ENCODE data around the gene SNX1. TPM values are rescaled to one million over a fixed set of nuclear protein-coding genes. Genes with fewer than 3 reads are reported as not detected.
"Not testable (repeated sequence)": the region's sequence is repeated elsewhere in the genome, so short reads cannot be mapped to it uniquely, and the experiment has no call there.

The SNX1 gene, protein sequence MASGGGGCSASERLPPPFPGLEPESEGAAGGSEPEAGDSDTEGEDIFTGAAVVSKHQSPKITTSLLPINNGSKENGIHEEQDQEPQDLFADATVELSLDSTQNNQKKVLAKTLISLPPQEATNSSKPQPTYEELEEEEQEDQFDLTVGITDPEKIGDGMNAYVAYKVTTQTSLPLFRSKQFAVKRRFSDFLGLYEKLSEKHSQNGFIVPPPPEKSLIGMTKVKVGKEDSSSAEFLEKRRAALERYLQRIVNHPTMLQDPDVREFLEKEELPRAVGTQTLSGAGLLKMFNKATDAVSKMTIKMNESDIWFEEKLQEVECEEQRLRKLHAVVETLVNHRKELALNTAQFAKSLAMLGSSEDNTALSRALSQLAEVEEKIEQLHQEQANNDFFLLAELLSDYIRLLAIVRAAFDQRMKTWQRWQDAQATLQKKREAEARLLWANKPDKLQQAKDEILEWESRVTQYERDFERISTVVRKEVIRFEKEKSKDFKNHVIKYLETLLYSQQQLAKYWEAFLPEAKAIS
- 100 to 1,000 TPM in 3 of 4 donors, 10 to 100 TPM in 1; 99.2 to 149 (median 105) TPM for total RNA-seq
- 54.1 TPM for polyA plus RNA-seq
- long read RNA-seq, donor 1, transcript SNX1-208 (15 exons, 1,971 nt): major isoform, 228 of 272 reads
- long read RNA-seq, donor 1, partial matches to known transcripts: 8 of 272 reads
- long read RNA-seq, donor 1, other reads (novel, unspliced or antisense): 32 of 272 reads
- long read RNA-seq, donor 2, transcript SNX1-208 (15 exons, 1,971 nt): major isoform, 62 of 70 reads
- long read RNA-seq, donor 2, partial matches to known transcripts: 2 of 70 reads
- long read RNA-seq, donor 2, other reads (novel, unspliced or antisense): 5 of 70 reads
- long read RNA-seq, donor 3, transcript SNX1-213 (13 exons, 1,374 nt): minor isoform, 14 of 654 reads
- long read RNA-seq, donor 3, transcript SNX1-208 (15 exons, 1,971 nt): major isoform, 566 of 654 reads
- long read RNA-seq, donor 3, partial matches to known transcripts: 22 of 654 reads
- long read RNA-seq, donor 3, other reads (novel, unspliced or antisense): 51 of 654 reads
- long read RNA-seq, donor 4, transcript SNX1-208 (15 exons, 1,971 nt): major isoform, 68 of 84 reads
- long read RNA-seq, donor 4, partial matches to known transcripts: 6 of 84 reads
- long read RNA-seq, donor 4, other reads (novel, unspliced or antisense): 8 of 84 reads

GRCh38 chr15:64095795-64096667, at the start of gene SNX1:
TSS of gene SNX1 (plus strand) at chr15:64095982. CDS start at chr15:64096014, 32 bp downstream.
- under 1% methylated on average over 70 of the region's 70 CpGs for WGBS
- H3K4me3 ChIP-seq (ENCODE audit: low read length): peak within 1 kb of the TSS; percentile 96
- H3K27ac ChIP-seq (ENCODE audit: low read length): peak within 1 kb of the TSS; percentile 81
- H3K9me3 ChIP-seq (ENCODE audit: control insufficient read depth, low read length): no peaks in the 10 kb centered on the region
- ATAC-seq: peak; percentile 87 to 90
- H3K4me1 ChIP-seq (ENCODE audit: control insufficient read depth, insufficient read depth, low read length): peaks cover 9% of the 10 kb centered on the region
- DNase-seq: peak; percentile 93 to 98 (median 97)
- no peaks in the 10 kb centered on the region for H3K27me3 ChIP-seq (ENCODE audit: control insufficient read depth, insufficient read depth)
- intact Hi-C loops (cut with DNase I): loop anchor here in 1 of 4 donors (5.0 kb wide), 1 partner anchor 56 kb away; the partner anchor contains the start of gene SNX22

DNA sequence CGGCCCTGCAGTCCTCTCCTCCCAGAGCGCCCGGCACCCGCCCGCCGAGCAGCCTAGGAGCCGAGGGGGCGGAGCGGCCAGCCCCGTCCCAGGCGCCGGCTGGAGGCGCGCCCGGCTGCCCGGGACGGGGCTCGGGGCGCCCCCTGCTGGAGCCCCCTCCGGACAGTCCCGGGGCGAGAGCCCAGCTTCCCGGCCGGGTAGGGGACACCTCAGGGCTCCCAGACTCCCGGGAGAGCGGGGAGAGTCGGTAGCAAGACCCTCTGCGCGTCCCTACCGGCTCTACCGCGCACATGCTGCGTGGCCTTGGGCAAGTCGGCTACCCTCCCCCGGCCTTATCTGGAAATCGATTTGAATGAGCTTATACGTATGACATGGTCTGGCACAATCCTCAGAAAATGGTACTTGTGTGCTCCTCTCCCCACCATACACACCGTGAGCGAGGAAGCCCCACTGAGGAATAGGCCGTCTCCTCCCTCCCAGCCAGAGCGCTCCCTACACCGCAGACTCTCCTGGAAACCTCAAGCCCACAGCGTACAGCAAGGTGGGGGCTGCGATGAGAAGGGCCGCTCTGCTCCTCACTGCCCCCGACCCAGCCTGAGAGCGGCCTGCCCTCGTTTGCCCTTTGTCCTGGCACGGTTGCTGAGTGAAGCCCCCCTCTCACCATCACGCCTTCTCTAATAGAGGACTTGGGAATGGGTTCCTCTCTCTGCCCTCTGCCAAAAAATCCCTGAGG, 49.2 kb upstream of the SNX1 start, which contains the start of gene DAPK2:
Gene DAPK2, minus strand, starts transcription at position 65 of the 733 bp plus-strand sequence. CDS start 6,224 bp downstream, outside the sequence.
- ATAC-seq (peak; percentile 83 to 89), DNase-seq (peak; percentile 79 to 94 (median 91))
- no peaks in the 10 kb centered on the region for H3K27me3 ChIP-seq (ENCODE audit: control insufficient read depth, insufficient read depth)
- H3K4me3 ChIP-seq (ENCODE audit: low read length): peak within 1 kb of the TSS; percentile 88
- H3K9me3 ChIP-seq (ENCODE audit: control insufficient read depth, low read length): no peaks in the 10 kb centered on the region
- H3K27ac ChIP-seq (ENCODE audit: low read length): peak within 1 kb of the TSS; percentile 57
- H3K4me1 ChIP-seq (ENCODE audit: control insufficient read depth, insufficient read depth, low read length): peaks cover 11% of the 10 kb centered on the region
- WGBS: 7% methylated on average over 49 of the region's 50 CpGs
- intact Hi-C loops (cut with DNase I): loop anchor here in 2 of 4 donors (5.0 to 10.0 kb wide), 4 partner anchors 62 to 294 kb away; no protein-coding TSS in a partner anchor

DNA sequence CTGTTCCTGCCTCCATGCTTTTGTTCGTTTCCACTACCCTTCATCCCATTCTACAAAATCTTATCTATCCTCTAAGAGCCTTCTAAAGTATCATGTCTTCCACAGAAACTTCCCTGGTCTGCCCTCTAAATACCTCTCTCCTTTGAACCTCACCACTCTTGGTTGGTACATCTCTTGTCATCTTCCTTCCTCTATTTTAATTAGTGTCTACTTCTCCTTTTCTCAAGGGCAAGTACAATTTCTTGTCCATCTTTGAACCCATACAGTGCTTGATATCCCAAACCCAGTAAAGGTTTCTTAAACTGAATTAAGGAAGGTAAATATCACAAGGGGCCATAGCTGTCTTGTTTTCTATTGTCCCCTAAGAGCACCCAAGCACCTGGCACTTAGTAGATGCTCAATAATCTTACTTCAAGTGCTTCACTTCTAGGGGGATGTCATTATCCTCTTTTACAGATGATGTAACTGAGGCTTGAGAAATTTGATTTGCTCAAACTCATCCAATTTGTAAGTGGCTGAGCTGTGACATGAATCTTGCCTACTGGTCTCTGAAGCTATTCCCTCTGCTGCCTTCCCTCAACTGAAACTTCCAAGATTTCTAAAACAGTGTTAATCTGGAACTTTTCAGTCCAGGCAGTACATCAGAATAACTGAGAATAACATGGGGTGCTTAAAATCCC, 46.9 kb upstream of the SNX1 start:
- 83% methylated on average over 1 of the region's 1 CpG for WGBS
- H3K27me3 ChIP-seq (ENCODE audit: control insufficient read depth, insufficient read depth): no peaks in the 10 kb centered on the region
- no peak overlapping the region for H3K4me3 ChIP-seq (ENCODE audit: low read length)
- ATAC-seq: no peak
- H3K4me1 ChIP-seq (ENCODE audit: control insufficient read depth, insufficient read depth, low read length): peaks cover 4% of the 10 kb centered on the region
- no peaks in the 10 kb centered on the region for H3K9me3 ChIP-seq (ENCODE audit: control insufficient read depth, low read length)
- H3K27ac ChIP-seq (ENCODE audit: low read length): no peak overlapping the region
- intact Hi-C loops (cut with DNase I): loop anchor here in 2 of 4 donors (5.0 to 10.0 kb wide), 4 partner anchors 64 to 297 kb away; no protein-coding TSS in a partner anchor
- DNase-seq: no peak

DNA sequence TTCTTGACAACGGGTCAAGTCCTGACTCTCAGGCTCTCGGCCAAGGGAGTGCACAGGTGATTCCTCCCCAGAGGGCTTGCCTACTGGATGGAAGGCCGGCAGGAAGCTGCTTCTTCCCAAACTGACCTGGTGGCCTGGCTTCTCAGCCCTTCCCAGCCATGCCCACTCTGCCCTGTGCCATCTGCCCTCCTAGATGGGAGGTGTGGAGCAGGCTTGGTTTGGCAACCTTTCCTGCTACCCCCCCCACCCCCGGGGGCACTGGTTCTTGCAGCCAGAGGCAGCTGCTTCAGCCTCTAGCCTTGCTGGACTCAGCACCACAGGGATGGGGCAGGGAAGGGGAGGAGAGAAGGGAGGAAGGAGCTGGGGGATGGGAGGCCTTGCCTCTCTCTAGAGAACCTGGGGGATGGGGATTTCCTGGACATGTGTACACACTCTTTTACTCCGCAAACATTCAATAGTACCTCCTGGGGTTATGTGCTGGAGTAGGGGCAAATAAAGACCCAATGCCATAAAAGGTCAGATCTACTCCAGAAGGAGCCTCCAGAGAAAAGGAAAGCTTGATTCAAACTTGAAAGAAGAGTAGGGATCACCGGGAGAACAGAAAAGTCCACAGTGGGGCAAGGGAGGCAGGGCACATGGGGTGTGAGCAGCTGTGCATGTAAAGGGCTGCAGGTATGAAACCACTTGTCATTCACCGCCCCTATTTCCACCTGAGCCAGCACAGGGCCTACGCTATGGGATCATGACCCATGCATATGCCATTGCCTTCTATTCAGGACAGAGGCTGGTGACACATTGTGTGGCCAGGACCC, 45.3 kb upstream of the SNX1 start:
- intact Hi-C loops (cut with DNase I): no loop called here
- DNase-seq (no peak), ATAC-seq (no peak)
- Histone ChIP-seq H3K27ac (ENCODE audit: low read length) (no peak overlapping the region), H3K9me3 (ENCODE audit: control insufficient read depth, low read length) (no peaks in the 10 kb centered on the region), H3K4me1 (ENCODE audit: control insufficient read depth, insufficient read depth, low read length) (no peaks in the 10 kb centered on the region), H3K4me3 (ENCODE audit: low read length) (no peak overlapping the region), H3K27me3 (ENCODE audit: control insufficient read depth, insufficient read depth) (no peaks in the 10 kb centered on the region)
- 62% methylated on average over 8 of the region's 8 CpGs for WGBS

DNA sequence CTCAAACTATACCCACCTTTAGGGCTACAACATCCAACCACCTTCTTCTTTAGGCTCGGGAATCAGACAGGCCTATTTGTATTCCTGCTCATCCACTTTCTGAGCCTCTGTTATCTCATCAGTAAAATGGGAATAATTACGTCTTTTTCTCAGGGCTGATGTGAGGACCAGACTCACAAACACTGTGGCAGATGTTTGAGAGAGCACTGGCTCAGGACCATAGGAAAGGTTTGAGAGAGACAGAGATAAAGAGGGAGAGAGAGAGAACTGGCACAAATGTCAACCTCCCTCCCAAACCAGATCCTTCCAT, 44.7 kb upstream of the SNX1 start:
- H3K4me3 ChIP-seq (ENCODE audit: low read length): no peak overlapping the region
- DNase-seq (no peak), ATAC-seq (no peak)
- intact Hi-C loops (cut with DNase I): no loop called here
- no peaks in the 10 kb centered on the region for H3K27me3 ChIP-seq (ENCODE audit: control insufficient read depth, insufficient read depth)
- H3K9me3 ChIP-seq (ENCODE audit: control insufficient read depth, low read length): no peaks in the 10 kb centered on the region
- H3K27ac ChIP-seq (ENCODE audit: low read length): no peak overlapping the region
- H3K4me1 ChIP-seq (ENCODE audit: control insufficient read depth, insufficient read depth, low read length): no peaks in the 10 kb centered on the region
- WGBS: 93% methylated on average over 2 of the region's 2 CpGs

DNA sequence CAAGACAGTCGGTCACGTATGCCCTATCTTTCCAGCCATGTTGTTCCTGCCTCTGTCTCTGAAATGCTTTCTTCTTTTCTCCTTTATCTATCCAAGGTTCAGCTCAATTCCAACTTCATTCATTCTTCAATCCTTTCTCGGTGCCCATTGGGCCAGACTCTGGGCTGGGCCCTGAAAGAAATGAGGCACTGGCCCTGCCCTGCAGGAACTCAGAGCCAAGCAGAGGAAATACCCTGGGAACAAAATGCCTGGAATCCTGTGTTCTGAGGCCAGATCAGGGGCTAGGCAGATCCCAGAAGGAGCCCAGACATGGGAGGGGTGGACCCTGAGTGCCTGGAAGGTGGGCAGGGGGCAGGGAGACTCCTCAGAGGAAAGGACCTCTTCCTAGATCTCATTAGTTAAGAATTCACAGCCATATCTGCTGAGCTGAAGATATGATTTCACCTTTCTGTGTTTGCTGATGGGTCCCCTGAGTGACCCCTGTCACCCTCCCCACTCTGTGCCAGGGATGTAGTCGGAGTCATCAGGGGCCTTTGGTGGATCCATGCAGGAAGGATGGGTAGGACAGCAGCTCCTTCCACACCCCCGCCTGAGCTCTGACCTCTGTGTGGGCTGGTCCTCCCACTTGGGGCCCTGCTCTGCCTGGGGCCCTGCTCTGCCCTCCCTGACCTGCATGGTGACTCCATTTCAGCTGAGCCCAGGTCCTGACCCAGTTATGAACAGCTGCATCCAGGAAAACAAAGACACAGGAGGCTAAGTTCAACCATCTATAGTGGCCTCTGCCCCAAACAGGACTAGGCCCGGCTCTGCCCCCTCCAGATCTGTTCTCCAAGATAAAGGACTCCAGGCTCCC, 44.1 kb upstream of the SNX1 start:
- intact Hi-C loops (cut with DNase I): no loop called here
- 79% methylated on average over 6 of the region's 6 CpGs for WGBS
- Histone ChIP-seq H3K4me1 (ENCODE audit: control insufficient read depth, insufficient read depth, low read length) (no peaks in the 10 kb centered on the region), H3K27ac (ENCODE audit: low read length) (no peak overlapping the region), H3K9me3 (ENCODE audit: control insufficient read depth, low read length) (no peaks in the 10 kb centered on the region), H3K4me3 (ENCODE audit: low read length) (no peak overlapping the region), H3K27me3 (ENCODE audit: control insufficient read depth, insufficient read depth) (no peaks in the 10 kb centered on the region)
- DNase-seq (no peak), ATAC-seq (peak in 1 of 2 donors; percentile 39)

- H3K4me1 ChIP-seq (ENCODE audit: control insufficient read depth, insufficient read depth, low read length): no peaks in the 10 kb centered on the region
- no peak overlapping the region for H3K4me3 ChIP-seq (ENCODE audit: low read length)
- no peak overlapping the region for H3K27ac ChIP-seq (ENCODE audit: low read length)
- H3K9me3 ChIP-seq (ENCODE audit: control insufficient read depth, low read length): no peaks in the 10 kb centered on the region
- H3K27me3 ChIP-seq (ENCODE audit: control insufficient read depth, insufficient read depth): no peaks in the 10 kb centered on the region
- intact Hi-C loops (cut with DNase I): no loop called here
- DNase-seq: no peak
- ATAC-seq: no peak
- WGBS: 87% methylated on average over 5 of the region's 5 CpGs
Observed at GRCh38 chr15:64052925-64053491, 42.8 kb upstream of the SNX1 start.

GRCh38 chr15:64053674-64054073, 42.1 kb upstream of the SNX1 start:
- ATAC-seq; H3K27me3 ChIP-seq (ENCODE audit: control insufficient read depth, insufficient read depth); intact Hi-C loops (cut with DNase I); H3K9me3 ChIP-seq (ENCODE audit: control insufficient read depth, low read length); H3K4me1 ChIP-seq (ENCODE audit: control insufficient read depth, insufficient read depth, low read length); H3K27ac ChIP-seq (ENCODE audit: low read length); DNase-seq; H3K4me3 ChIP-seq (ENCODE audit: low read length): not testable (repeated sequence)
- WGBS: 80% methylated on average over 12 of the region's 12 CpGs

Measured in right cardiac atrium (tissue), 5 donors.